HepG2 (cell line): ENCODE data around the gene SYCE3. TPM values are rescaled to one million over a fixed set of nuclear protein-coding genes. Genes with fewer than 3 reads are reported as not detected.

Experiments
- ATAC-seq: fragments of 200-7000 bp; cut with Tn5 transposase; 3 replicates; pipeline ENCODE4 v1.9.1; 2020; ENCODE audit warnings: mild to moderate bottlenecking, moderate library complexity
- BruUV-seq: library from RNA; stranded (reverse); fragments of 400-500 nt; replicated peaks from 2 replicates; lab custom pipeline; 2021; lab: Mats Ljungman, UMichigan
- CTCF ChIA-PET: fragments of 300-600 bp; formaldehyde crosslinking; extraction: SDS; loops from one replicate; lab custom pipeline; 2021; ENCODE audit warnings: low total read pairs, inconsistent platforms, low intra/inter-chr PET ratio; lab: Yijun Ruan, JAX
- POLR2A ChIA-PET: fragments of 350-600 bp; sonication (Branson Sonifier 250); formaldehyde crosslinking; loops from one replicate; lab custom pipeline; 2020; ENCODE audit warnings: antibody characterized with exemption, inconsistent platforms; lab: Yijun Ruan, JAX
- DNase-seq: peaks from one replicate; pipeline ENCODE4 v3.0.0-alpha.2; 2015; ENCODE audit warnings: low spot score
- FAIRE-seq: peaks from 3 replicates; lab custom pipeline; 2011; peaks lifted over from hg19 to GRCh38; lab: Jason Lieb, UNC
- H2AFZ ChIP-seq: one replicate; pipeline ENCODE4 v1.6.1; 2011; ENCODE audit warnings: low read length, inconsistent platforms
- H3K27ac ChIP-seq: fragments of 300-600 bp; 3 replicates; pipeline ENCODE4 v1.8.0; 2011; ENCODE audit warnings: mixed run types, mild to moderate bottlenecking, mixed read lengths, low read length, inconsistent platforms; ENCODE audit not compliant: insufficient read depth; ENCODE audit errors: extremely low read length
- H3K27me3 ChIP-seq, 2 experiments: fragments of 200-600 bp in 1 of 2; 2 replicates in 1 of 2; 3 replicates in 1 of 2; pipeline versions ENCODE4 v1.6.0 to v1.8.0; 2011; ENCODE audit warnings: low read length in 2 of 2, mild to moderate bottlenecking in 2 of 2, moderate library complexity in 2 of 2, inconsistent platforms in 1 of 2; ENCODE audit not compliant: insufficient read depth in 2 of 2, control insufficient read depth in 1 of 2
- H3K36me3 ChIP-seq, 2 experiments: fragments of 200-600 bp in 1 of 2; replicated peaks in 1 of 2; 2 replicates in 1 of 2; 3 replicates in 1 of 2; pipeline versions ENCODE4 v1.5.1 to v1.8.0; 2011; ENCODE audit warnings: low read length in 2 of 2, inconsistent platforms in 1 of 2; ENCODE audit not compliant: insufficient read depth in 2 of 2, control insufficient read depth in 1 of 2
- H3K4me1 ChIP-seq: 2 replicates; pipeline ENCODE4 v1.5.1; 2012; ENCODE audit warnings: low read length, inconsistent platforms; ENCODE audit not compliant: insufficient read depth
- H3K4me2 ChIP-seq: 2 replicates; pipeline ENCODE4 v1.6.0; 2011; ENCODE audit warnings: low read depth, low read length, inconsistent platforms
- H3K4me3 ChIP-seq, 3 experiments: fragments of 200-600 bp in 1 of 3; sonication (generic), shearing (Covaris generic) in 1 of 3; replicated peaks in 1 of 3; 2 replicates each; pipeline ENCODE4 v1.5.1; 2011 to 2016; ENCODE audit warnings: low read length in 3 of 3, inconsistent platforms in 2 of 3, low read depth in 2 of 3, mild to moderate bottlenecking in 2 of 3, control low read depth in 1 of 3, mixed read lengths in 1 of 3; ENCODE audit not compliant: insufficient read depth in 1 of 3
- H3K79me2 ChIP-seq: one replicate; pipeline ENCODE4 v1.6.1; 2011; ENCODE audit warnings: low read length, inconsistent platforms; ENCODE audit not compliant: insufficient read depth
- H3K9ac ChIP-seq: 2 replicates; pipeline ENCODE4 v1.6.0; 2011; ENCODE audit warnings: mild to moderate bottlenecking, low read depth, low read length, inconsistent platforms; ENCODE audit not compliant: insufficient read depth
- H3K9me3 ChIP-seq: 2 replicates; pipeline ENCODE4 v1.5.1; 2012; ENCODE audit warnings: mild to moderate bottlenecking, low read length
- H4K20me1 ChIP-seq: 2 replicates; pipeline ENCODE4 v1.6.0; 2011; ENCODE audit warnings: inconsistent platforms, mild to moderate bottlenecking, low read length, moderate library complexity; ENCODE audit not compliant: insufficient read depth
- ATF5 ChIP-seq: sonication (generic); formaldehyde crosslinking; IDR thresholded peaks from 2 replicates; pipeline ENCODE4 v1.4.0; 2020; ENCODE audit warnings: mild to moderate bottlenecking, low read depth, missing genetic modification reagents
- FOXC1 ChIP-seq: sonication (generic); formaldehyde crosslinking; IDR thresholded peaks from 2 replicates; pipeline ENCODE4 v1.8.0; 2022; ENCODE audit warnings: mild to moderate bottlenecking, missing genetic modification reagents, borderline replicate concordance
- GABPB1 ChIP-seq: IDR thresholded peaks from 2 replicates; pipeline ENCODE4 v1.6.1; 2016; ENCODE audit warnings: mild to moderate bottlenecking, missing genetic modification reagents, moderate library complexity, missing compliant biosample characterization
- GATAD1 ChIP-seq: IDR thresholded peaks from 2 replicates; pipeline ENCODE4 v1.6.1; 2016; ENCODE audit warnings: missing genetic modification reagents, missing compliant biosample characterization
- GATAD2A ChIP-seq: IDR thresholded peaks from 2 replicates; pipeline ENCODE4 v1.6.1; 2016
- MAFF ChIP-seq: IDR thresholded peaks from 2 replicates; pipeline ENCODE4 v1.6.1; 2011; ENCODE audit warnings: low read depth, low read length, improper control_type of control experiment
- MEF2D ChIP-seq: sonication (generic); formaldehyde crosslinking; IDR thresholded peaks from 2 replicates; pipeline ENCODE4 v1.5.1; 2020; ENCODE audit warnings: mild to moderate bottlenecking, missing genetic modification reagents
- MTA1 ChIP-seq: sonication (generic); formaldehyde crosslinking; IDR thresholded peaks from 2 replicates; pipeline ENCODE4 v1.4.0; 2020; ENCODE audit warnings: missing genetic modification reagents, mild to moderate bottlenecking, borderline replicate concordance
- SATB2 ChIP-seq: sonication (generic); formaldehyde crosslinking; IDR thresholded peaks from 2 replicates; pipeline ENCODE4 v1.5.0; 2020; ENCODE audit warnings: missing genetic modification reagents
- SNAPC5 ChIP-seq: sonication (generic); formaldehyde crosslinking; IDR thresholded peaks from 2 replicates; pipeline ENCODE4 v1.8.1; 2023; ENCODE audit warnings: mild to moderate bottlenecking, missing genetic modification reagents, borderline replicate concordance
- SYNCRIP ChIP-seq: fragments of 200-400 bp; formaldehyde crosslinking; IDR thresholded peaks from 2 replicates; pipeline ENCODE4 v1.6.1; 2018; ENCODE audit warnings: mild to moderate bottlenecking, low read depth, low read length; ENCODE audit not compliant: insufficient read depth
- TBX3 ChIP-seq: fragments of 450-650 bp; IDR thresholded peaks from 2 replicates; pipeline ENCODE4 v1.6.1; 2017; ENCODE audit warnings: antibody characterized with exemption, mild to moderate bottlenecking, inconsistent platforms, borderline replicate concordance
- THAP7 ChIP-seq: sonication (generic); formaldehyde crosslinking; IDR thresholded peaks from 2 replicates; pipeline ENCODE4 v1.8.1; 2023; ENCODE audit warnings: mild to moderate bottlenecking, missing genetic modification reagents
- ZBTB14 ChIP-seq: sonication (generic); formaldehyde crosslinking; IDR thresholded peaks from 2 replicates; pipeline ENCODE4 v1.4.0; 2020; ENCODE audit warnings: missing genetic modification reagents
- ZBTB38 ChIP-seq: sonication (generic); formaldehyde crosslinking; IDR thresholded peaks from 2 replicates; pipeline ENCODE4 v1.5.1; 2020; ENCODE audit warnings: mild to moderate bottlenecking, missing genetic modification reagents
- ZBTB7A ChIP-seq: sonication (generic); formaldehyde crosslinking; IDR thresholded peaks from 2 replicates; pipeline ENCODE4 v1.8.0; 2022; ENCODE audit warnings: mild to moderate bottlenecking, missing genetic modification reagents
- ZNF280B ChIP-seq: sonication (generic); formaldehyde crosslinking; IDR thresholded peaks from 2 replicates; pipeline ENCODE4 v1.5.0; 2020; ENCODE audit warnings: missing genetic modification reagents, mild to moderate bottlenecking, borderline replicate concordance
- ZNF512 ChIP-seq: sonication (generic); formaldehyde crosslinking; IDR thresholded peaks from 2 replicates; pipeline ENCODE4 v1.4.0; 2020; ENCODE audit warnings: mild to moderate bottlenecking, missing genetic modification reagents
- ZNF737 ChIP-seq: sonication (generic); formaldehyde crosslinking; IDR thresholded peaks from 2 replicates; pipeline ENCODE4 v1.5.0; 2020; ENCODE audit warnings: missing genetic modification reagents, mild to moderate bottlenecking, borderline replicate concordance
- WGBS: methylation state at CpG from one replicate; pipeline ENCODE4 v1.1.6; 2017; ENCODE audit warnings: low lambda C conversion rate; 5-methylcytosine and 5-hydroxymethylcytosine counted together
- in situ Hi-C: cut with HindIII; loops from 2 replicates; pipeline ENCODE4 v1.10.0; 2017; ENCODE audit warnings: low pct_unique_long_range_greater_than_20kb; ENCODE audit not compliant: extremely low pct_ligation_motif_present
- intact Hi-C: fragments of 100-400 bp; cut with micrococcal nuclease; formaldehyde crosslinking; loops from one replicate; pipeline ENCODE4 v1.10.0; 2022; ENCODE audit not compliant: unreplicated experiment
- polyA plus RNA-seq, 8 experiments: library from polyadenylated mRNA; depleted of rRNA in 3 of 8; stranded (reverse) in 7 of 8; unstranded in 1 of 8; fragments of >200 nt; fragmentation: Illumina TruSeq in 4 of 8; extraction: Trizol in 4 of 8; gene quantifications; 2 replicates each; pipeline versions ENCODE4 v1.2.1 to v1.2.3, GENCODE V29; 2011 to 2016; ENCODE audit warnings: low read depth in 4 of 8, missing spikeins in 1 of 8, mixed read lengths in 1 of 8; ENCODE audit not compliant: insufficient read depth in 1 of 8
- total RNA-seq, 5 experiments: library from RNA; depleted of rRNA; stranded (reverse); fragments of >200 nt; fragmentation: Illumina TruSeq; extraction: Trizol; gene quantifications; 2 replicates each; pipeline ENCODE4 v1.2.3, GENCODE V29; 2016; ENCODE audit warnings: low read depth in 1 of 5

The SYCE3 gene
- total and polyA plus RNA-seq, 2 of the 13 experiments (the other 11 are each of a cell fraction or from before 2014, with no cell fraction given) = not detected

- peak; percentile 83 for DNase-seq
- peak; percentile 71 for ATAC-seq
- Histone ChIP-seq H3K4me3 (peak overlapping the region in 1 of 3 experiments; percentile 7; a peak in 1 of 6 replicates), H2AFZ (no peak overlapping the region), H3K27me3 (no peaks in the 10 kb centered on the region), H3K27ac (peak overlapping the region; percentile 83), H3K79me2 (no peaks in the 10 kb centered on the region), H3K4me2 (peak overlapping the region; percentile 52), H4K20me1 (no peaks in the 10 kb centered on the region), H3K4me1 (peaks cover 39% of the 10 kb centered on the region), H3K36me3 (peaks cover 4 to 5% of the 10 kb centered on the region in 2 experiments; a peak in 2 of 5 replicates), H3K9ac (peak overlapping the region; percentile 47; the same call in 1 of the 2 replicates), H3K9me3 (no peaks in the 10 kb centered on the region)
- CTCF ChIA-PET = no interaction called here
- FAIRE-seq = peak; percentile 88
- in situ Hi-C loops (loop anchor here (5.0 kb wide), 1 partner anchor 36 kb away; the partner anchor contains the start of gene TYMP), intact Hi-C loops (no loop called here)
- POLR2A ChIA-PET = interaction anchor here (0.5 to 3.2 kb wide), 13 partner anchors 9 to 131 kb away, joined by 3 to 30 read pairs (median 4); partner anchors contain the start of genes CHKB, CPT1B, KLHDC7B and SCO2
- BruUV-seq = no TSS peak
- WGBS = 67% methylated on average over 3 of the region's 7 CpGs
- TF ChIP-seq GATAD1 (CRISPR knock-in tag) (0 out of 2 replicates have a peak, but pooled peaks have one; percentile 8), GATAD2A (CRISPR knock-in tag) (no peak; the same call in 1 of the 2 replicates), ZBTB7A (peak; percentile 71; the same call in 1 of the 2 replicates), MEF2D (CRISPR knock-in tag) (0 out of 2 replicates have a peak, but pooled peaks have one; percentile 6), SYNCRIP (no peak), MTA1 (CRISPR knock-in tag) (0 out of 2 replicates have a peak, but pooled peaks have one; percentile 29), ZNF737 (no peak), FOXC1 (CRISPR knock-in tag) (0 out of 2 replicates have a peak, but pooled peaks have one; percentile 36), MAFF (no peak), ZBTB14 (CRISPR knock-in tag) (no peak), SATB2 (CRISPR knock-in tag) (no peak), SNAPC5 (CRISPR knock-in tag) (no peak), ZNF280B (CRISPR knock-in tag) (no peak), TBX3 (no peak), ATF5 (CRISPR knock-in tag) (no peak), THAP7 (no peak), ZBTB38 (CRISPR knock-in tag) (no peak), GABPB1 (CRISPR knock-in tag) (no peak), ZNF512 (CRISPR knock-in tag) (no peak)
These were observed 5.9 kb upstream of the SYCE3 start for GRCh38 chr22:50568626-50569025.
